ENCODE results near the gene TIRAP.

DNA sequence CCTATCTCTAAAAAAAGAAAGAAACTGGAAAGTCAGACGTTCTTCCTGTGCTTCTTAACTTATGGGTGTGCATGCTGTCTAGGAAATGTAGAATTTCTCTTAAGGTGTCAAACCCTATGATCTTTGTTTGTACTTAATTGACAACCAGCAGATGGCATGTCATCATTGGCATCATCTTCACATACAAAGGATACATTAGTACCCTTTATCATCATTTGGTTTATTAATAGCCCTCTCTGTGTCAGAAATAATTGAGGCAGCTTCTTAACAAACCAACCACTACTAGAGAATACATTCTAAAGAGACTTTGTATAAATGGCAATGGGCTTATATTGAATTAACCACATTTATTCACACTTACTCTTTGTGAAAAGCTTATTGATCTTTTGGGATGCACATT is 28.1 kb upstream of the TIRAP start:
- TF ChIP-seq EZH2 (IDR thresholded peaks at IDR 0.05) (no peak), POLR2AphosphoS5 (IDR thresholded peaks at IDR 0.05; ENCODE audit: borderline replicate concordance, low read depth, low read length) (no peak), FOXP2 (optimal IDR thresholded peaks at IDR 0.05; ENCODE audit: control extremely low read depth, extremely low read length, insufficient read depth) (no peak)
